Neuronal stem cell (in vitro differentiated cells): ENCODE data around the gene PTX4. TPM values are rescaled to one million over a fixed set of nuclear protein-coding genes. Genes with fewer than 3 reads are reported as not detected.

Source experiments
- DNase-seq: peaks from one replicate; pipeline ENCODE4 v3.0.0-alpha.2; 2013; ENCODE audit warnings: low spot score
- H2AFZ ChIP-seq: one replicate; pipeline ENCODE4 v1.6.1; 2013; ENCODE audit warnings: mild to moderate bottlenecking, low read length, inconsistent platforms
- H2AK5ac ChIP-seq: 2 replicates; pipeline ENCODE4 v1.6.1; 2013; ENCODE audit warnings: low read depth, mild to moderate bottlenecking, inconsistent platforms, low read length, moderate library complexity, mixed read lengths
- H2BK120ac ChIP-seq: 2 replicates; pipeline ENCODE4 v1.6.1; 2013; ENCODE audit warnings: low read depth, mild to moderate bottlenecking, inconsistent platforms, low read length, moderate library complexity, mixed read lengths
- H2BK12ac ChIP-seq: one replicate; pipeline ENCODE4 v1.6.1; 2013; ENCODE audit warnings: low read length, inconsistent platforms
- H2BK15ac ChIP-seq: 2 replicates; pipeline ENCODE4 v1.6.1; 2013; ENCODE audit warnings: mild to moderate bottlenecking, low read length, inconsistent platforms, mixed read lengths
- H2BK5ac ChIP-seq: one replicate; pipeline ENCODE4 v1.6.1; 2013; ENCODE audit warnings: inconsistent platforms, mild to moderate bottlenecking, low read length, moderate library complexity
- H3K14ac ChIP-seq: one replicate; pipeline ENCODE4 v1.6.1; 2013; ENCODE audit warnings: low read length, inconsistent platforms
- H3K18ac ChIP-seq: 2 replicates; pipeline ENCODE4 v1.6.1; 2013; ENCODE audit warnings: low read length, inconsistent platforms
- H3K23ac ChIP-seq: 2 replicates; pipeline ENCODE4 v1.6.1; 2013; ENCODE audit warnings: low read depth, mild to moderate bottlenecking, mixed read lengths, low read length, inconsistent platforms; ENCODE audit not compliant: poor library complexity
- H3K27ac ChIP-seq: replicated peaks from 3 replicates; pipeline ENCODE4 v1.5.1; 2013; ENCODE audit warnings: low read length, inconsistent platforms
- H3K27me3 ChIP-seq, 3 experiments: 2 replicates each; pipeline ENCODE4 v1.6.1; 2013; ENCODE audit warnings: low read length in 3 of 3, mild to moderate bottlenecking in 2 of 3, inconsistent platforms in 1 of 3, low read depth in 1 of 3, mixed read lengths in 1 of 3, moderate library complexity in 1 of 3; ENCODE audit not compliant: control insufficient read depth in 3 of 3, insufficient read depth in 3 of 3
- H3K36me3 ChIP-seq, 2 donors: replicated peaks in 1 of 2; 2 replicates each; pipeline ENCODE4 v1.6.1; 2013; ENCODE audit warnings: low read length in 2 of 2; ENCODE audit not compliant: control insufficient read depth in 2 of 2, insufficient read depth in 2 of 2
- H3K4ac ChIP-seq: 2 replicates; pipeline ENCODE4 v1.6.1; 2013; ENCODE audit warnings: inconsistent platforms, mild to moderate bottlenecking, low read length, moderate library complexity
- H3K4me1 ChIP-seq, 2 donors: 1 replicate in 1 of 2; 2 replicates in 1 of 2; pipeline ENCODE4 v1.6.1; 2013; ENCODE audit warnings: low read length in 2 of 2, low read depth in 1 of 2; ENCODE audit not compliant: control insufficient read depth in 2 of 2, insufficient read depth in 1 of 2
- H3K4me2 ChIP-seq: one replicate; pipeline ENCODE4 v1.6.1; 2013; ENCODE audit warnings: mild to moderate bottlenecking, low read length, inconsistent platforms; ENCODE audit not compliant: insufficient read depth, poor library complexity, severe bottlenecking
- H3K4me3 ChIP-seq, 2 donors: 2 replicates each; pipeline ENCODE4 v1.5.1; 2013; ENCODE audit warnings: low read length in 2 of 2, mild to moderate bottlenecking in 2 of 2, inconsistent platforms in 1 of 2, moderate library complexity in 1 of 2
- H3K79me1 ChIP-seq: one replicate; pipeline ENCODE4 v1.6.1; 2013; ENCODE audit warnings: low read depth, mild to moderate bottlenecking, inconsistent platforms, low read length, moderate library complexity
- H3K9ac ChIP-seq: one replicate; pipeline ENCODE4 v1.6.1; 2013; ENCODE audit warnings: mild to moderate bottlenecking, low read depth, low read length, inconsistent platforms; ENCODE audit not compliant: poor library complexity
- H3K9me3 ChIP-seq, 2 donors: replicated peaks in 1 of 2; 2 replicates each; pipeline versions ENCODE3 to v1.6.1; 2013; ENCODE audit warnings: low read length in 2 of 2, mild to moderate bottlenecking in 2 of 2, inconsistent platforms in 1 of 2, low read depth in 1 of 2, mixed read lengths in 1 of 2, moderate library complexity in 1 of 2; ENCODE audit not compliant: control insufficient read depth in 2 of 2, insufficient read depth in 1 of 2
- H4K8ac ChIP-seq: one replicate; pipeline ENCODE4 v1.6.1; 2013; ENCODE audit warnings: low read depth, mild to moderate bottlenecking, inconsistent platforms, low read length, moderate library complexity
- H4K91ac ChIP-seq: one replicate; pipeline ENCODE4 v1.6.1; 2013; ENCODE audit warnings: low read length, low read depth, mild to moderate bottlenecking, inconsistent platforms; ENCODE audit not compliant: poor library complexity
- WGBS, 2 donors: extraction: QIAGEN DNeasy Blood & Tissue Kit; methylation state at CpG; one replicate each; pipeline ENCODE4 v1.1.7; 2013; ENCODE audit warnings: missing lambda C conversion rate in 2 of 2, mixed read lengths in 1 of 2; ENCODE audit not compliant: insufficient read length in 2 of 2, insufficient replicate concordance in 1 of 2; ENCODE audit errors: extremely low coverage in 2 of 2; 5-methylcytosine and 5-hydroxymethylcytosine counted together
- polyA plus RNA-seq, 2 experiments: library from polyadenylated mRNA; stranded (reverse); fragments of 200-250 nt; gene quantifications; one replicate each; pipeline ENCODE4 v1.2.3, GENCODE V29; 2013

Gene PTX4
- polyA plus RNA-seq (2013, experiment 1 of 2) = not detected
- not detected for polyA plus RNA-seq (2013, experiment 2 of 2)

DNA sequence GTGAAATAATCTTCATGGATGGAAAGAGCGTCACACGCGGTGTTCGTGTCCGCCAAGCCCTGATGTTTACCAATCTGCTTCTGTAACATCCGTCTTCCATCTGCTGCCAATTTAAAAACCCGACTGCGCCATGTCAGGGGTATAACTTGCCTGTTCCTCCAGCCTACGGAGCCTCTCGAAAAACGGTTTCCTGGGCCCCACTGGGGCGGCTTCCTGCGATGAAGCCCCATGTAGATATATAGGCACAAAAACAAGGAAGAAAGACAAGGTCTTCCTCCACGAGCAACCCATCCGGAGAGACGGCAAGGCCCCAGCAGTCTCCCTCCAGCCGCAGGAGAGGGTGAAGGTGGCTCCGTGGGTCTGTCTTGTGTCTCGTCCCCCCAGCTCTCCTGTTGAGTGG, at the start of gene PTX4:
TSS of gene PTX4 (minus strand) at position 326 of the 400 bp plus-strand sequence. CDS start at position 291, 35 bp downstream.
- Histone ChIP-seq H3K14ac (no peak within 1 kb of the TSS), H3K27me3 (peaks cover 0 to 4% (median 0%) of the 10 kb centered on the region in 3 experiments), H3K79me1 (peaks cover 7% of the 10 kb centered on the region), H3K9me3 (no peaks in the 10 kb centered on the region), H3K9ac (peak within 1 kb of the TSS; percentile 63), H3K4ac (no peak within 1 kb of the TSS), H3K36me3 (no peaks in the 10 kb centered on the region), H4K8ac (no peak within 1 kb of the TSS), H2BK5ac (no peak within 1 kb of the TSS), H3K23ac (no peak within 1 kb of the TSS), H3K4me1 (peaks cover 3 to 6% of the 10 kb centered on the region in 2 donors), H4K91ac (no peak within 1 kb of the TSS), H2BK12ac (peak within 1 kb of the TSS; percentile 46), H3K4me2 (no peak within 1 kb of the TSS), H2BK15ac (peak within 1 kb of the TSS; percentile 79), H2AFZ (peak within 1 kb of the TSS; percentile 16), H3K18ac (no peak within 1 kb of the TSS), H3K4me3 (no peak within 1 kb of the TSS), H3K27ac (no peak within 1 kb of the TSS), H2AK5ac (peak within 1 kb of the TSS; percentile 98), H2BK120ac (no peak within 1 kb of the TSS)
- no peak for DNase-seq
- WGBS, 2 donors = no CpG with 5 or more reads among the region's 19 CpGs

GRCh38 chr16:1537763-1538289, 49.1 kb upstream of the PTX4 start:
- no peaks in the 10 kb centered on the region for H3K27me3 ChIP-seq
- H2BK120ac ChIP-seq = no peak overlapping the region
- H3K79me1 ChIP-seq = peaks cover 12% of the 10 kb centered on the region
- H3K18ac ChIP-seq = no peak overlapping the region
- DNase-seq = no peak
- no peak overlapping the region for H2BK5ac ChIP-seq
- peaks cover 0 to 6% of the 10 kb centered on the region in 2 donors for H3K36me3 ChIP-seq
- no peak overlapping the region for H3K27ac ChIP-seq
- no peak overlapping the region for H3K4me2 ChIP-seq
- no peaks in the 10 kb centered on the region for H3K4me1 ChIP-seq
- no peak overlapping the region for H4K8ac ChIP-seq
- H3K14ac ChIP-seq = no peak overlapping the region
- no peak overlapping the region for H4K91ac ChIP-seq
- H2BK15ac ChIP-seq = no peak overlapping the region
- H3K9me3 ChIP-seq = no peaks in the 10 kb centered on the region
- no peak overlapping the region for H2AFZ ChIP-seq
- no peak overlapping the region for H2AK5ac ChIP-seq
- no CpG with 5 or more reads among the region's 26 CpGs for WGBS, 2 donors
- H3K4ac ChIP-seq = no peak overlapping the region
- H3K4me3 ChIP-seq = no peak overlapping the region
- peak overlapping the region; percentile 60 for H3K23ac ChIP-seq
- H2BK12ac ChIP-seq = peak overlapping the region; percentile 16
- peak overlapping the region; percentile 12 for H3K9ac ChIP-seq

- no CpG with 5 or more reads among the region's 27 CpGs for WGBS, 2 donors
- peaks cover 10% of the 10 kb centered on the region for H3K79me1 ChIP-seq
- no peak overlapping the region for H4K91ac ChIP-seq
- no peaks in the 10 kb centered on the region for H3K4me1 ChIP-seq
- H2BK5ac ChIP-seq = no peak overlapping the region
- DNase-seq = no peak
- H3K4me2 ChIP-seq = no peak overlapping the region
- H3K9ac ChIP-seq = no peak overlapping the region
- H3K23ac ChIP-seq = peak overlapping the region; percentile 67
- peaks cover 2 to 6% of the 10 kb centered on the region in 2 donors for H3K36me3 ChIP-seq
- H3K4ac ChIP-seq = no peak overlapping the region
- H2BK15ac ChIP-seq = no peak overlapping the region
- H3K4me3 ChIP-seq = no peak overlapping the region
- H2AK5ac ChIP-seq = no peak overlapping the region
- no peak overlapping the region for H3K27ac ChIP-seq
- H2AFZ ChIP-seq = no peak overlapping the region
- H3K18ac ChIP-seq = no peak overlapping the region
- H3K9me3 ChIP-seq = no peaks in the 10 kb centered on the region
- no peak overlapping the region for H2BK12ac ChIP-seq
- no peak overlapping the region for H3K14ac ChIP-seq
- H2BK120ac ChIP-seq = no peak overlapping the region
- H4K8ac ChIP-seq = no peak overlapping the region
- no peaks in the 10 kb centered on the region for H3K27me3 ChIP-seq
Observed at GRCh38 chr16:1537138-1537577, 48.4 kb upstream of the PTX4 start.

DNA sequence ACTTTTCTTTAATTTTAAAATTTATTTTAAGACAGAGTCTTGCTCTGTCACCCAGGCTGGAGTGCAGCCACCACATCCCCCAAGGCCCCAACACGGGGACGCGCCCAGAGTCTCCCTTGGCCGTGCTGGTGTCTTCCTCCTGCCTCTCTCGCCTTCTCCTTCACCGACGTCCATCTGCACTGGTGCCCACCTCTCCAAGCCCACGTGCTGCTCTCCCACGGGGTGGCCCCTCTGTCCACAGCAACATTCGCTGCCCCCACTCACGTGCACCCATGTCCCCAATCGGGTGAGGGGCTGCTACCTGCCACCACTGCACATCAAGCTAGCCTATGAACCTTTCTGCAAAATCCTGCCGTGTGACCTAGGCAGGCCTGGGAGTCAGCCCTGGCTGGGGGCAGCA, 47.9 kb upstream of the PTX4 start:
- H3K4me1 ChIP-seq = no peaks in the 10 kb centered on the region
- H4K91ac ChIP-seq = no peak overlapping the region
- no peak overlapping the region for H2AFZ ChIP-seq
- H3K9ac ChIP-seq = peak overlapping the region; percentile 60
- no peak overlapping the region for H3K4me3 ChIP-seq
- no peak overlapping the region for H4K8ac ChIP-seq
- peaks cover 2 to 6% of the 10 kb centered on the region in 2 donors for H3K36me3 ChIP-seq
- H2BK15ac ChIP-seq = no peak overlapping the region
- no peak overlapping the region for H3K18ac ChIP-seq
- H3K9me3 ChIP-seq = no peaks in the 10 kb centered on the region
- no peak overlapping the region for H2AK5ac ChIP-seq
- H3K27me3 ChIP-seq = no peaks in the 10 kb centered on the region
- peaks cover 9% of the 10 kb centered on the region for H3K79me1 ChIP-seq
- no peak overlapping the region for H3K14ac ChIP-seq
- no CpG with 5 or more reads among the region's 13 CpGs for WGBS, 2 donors
- no peak overlapping the region for H3K23ac ChIP-seq
- H2BK12ac ChIP-seq = no peak overlapping the region
- H3K4me2 ChIP-seq = no peak overlapping the region
- H3K4ac ChIP-seq = no peak overlapping the region
- H2BK120ac ChIP-seq = no peak overlapping the region
- no peak for DNase-seq
- no peak overlapping the region for H3K27ac ChIP-seq
- no peak overlapping the region for H2BK5ac ChIP-seq
